22Rv1 (cell line): ENCODE results near the gene MED26.

Source experiments
- H3K27ac ChIP-seq: fragments of 450-650 bp; 2 replicates; pipeline ENCODE4 v1.5.1; 2017
- CTCF ChIP-seq: fragments of 450-650 bp; IDR thresholded peaks from 2 replicates; pipeline ENCODE4 v1.5.1; 2017; ENCODE audit warnings: mild to moderate bottlenecking
- ZFX ChIP-seq: fragments of 450-650 bp; IDR thresholded peaks from 2 replicates; pipeline ENCODE4 v1.6.1; 2017; ENCODE audit warnings: antibody characterized with exemption, borderline replicate concordance

Gene MED26

GRCh38 chr19:16668176-16668575 lies 40.2 kb upstream of the MED26 start:
- no peak overlapping the region for H3K27ac ChIP-seq
- TF ChIP-seq CTCF (no peak), ZFX (no peak)

GRCh38 chr19:16661480-16662034 lies 33.6 kb upstream of the MED26 start:
- H3K27ac ChIP-seq = peak overlapping the region; percentile 83; the same call in 1 of the 2 replicates
- TF ChIP-seq ZFX (no peak), CTCF (no peak)

- TF ChIP-seq CTCF (no peak), ZFX (no peak)
- peak within 1 kb of the TSS; percentile 83 for H3K27ac ChIP-seq
Measured at GRCh38 chr19:16660763-16661479, 32.9 kb upstream of the MED26 start, which contains the start of gene TMEM38A. Gene TMEM38A (plus strand): TSS chr19:16661139. CDS start chr19:16661218, 79 bp downstream.

GRCh38 chr19:16659832-16660708 lies 32.1 kb upstream of the MED26 start, which contains the start of gene SMIM7:
Gene SMIM7 (minus strand): TSS chr19:16660144. CDS start chr19:16660110, 34 bp downstream.
- no peak for TF ChIP-seq ZFX
- peak; percentile 24 for TF ChIP-seq CTCF

GRCh38 chr19:16659464-16659831 lies 31.4 kb upstream of the MED26 start:
- H3K27ac ChIP-seq = peak overlapping the region; percentile 83
- TF ChIP-seq CTCF (no peak), ZFX (no peak)

More at GRCh38 chr19:16659832-16660708, 32.1 kb upstream of the MED26 start, which contains the start of gene SMIM7:
- H3K27ac ChIP-seq = peak within 1 kb of the TSS; percentile 83

- no peak for TF ChIP-seq ZFX
- TF ChIP-seq CTCF = no peak
Measured at GRCh38 chr19:16657384-16657783, 29.4 kb upstream of the MED26 start.

More at GRCh38 chr19:16657384-16657783, 29.4 kb upstream of the MED26 start:
- no peak overlapping the region for H3K27ac ChIP-seq
